ENCODE measurements around the gene DBP.

DNA sequence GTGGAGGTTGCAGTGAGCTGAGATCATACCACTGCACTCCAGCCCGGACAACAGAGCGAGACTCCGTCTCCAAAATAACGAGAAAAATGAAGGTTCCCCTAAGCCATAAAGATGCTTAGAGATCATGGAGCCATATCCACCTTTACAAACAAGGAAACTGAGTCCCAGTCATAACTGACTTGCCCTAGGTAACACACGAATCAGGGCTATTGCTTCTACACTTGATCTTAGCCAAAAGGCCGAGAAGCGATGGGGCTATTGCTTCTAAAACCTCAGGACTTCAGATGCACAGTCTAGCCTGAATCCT is 3.2 kb downstream of the DBP start:
- TF ChIP-seq, protein P1, sequence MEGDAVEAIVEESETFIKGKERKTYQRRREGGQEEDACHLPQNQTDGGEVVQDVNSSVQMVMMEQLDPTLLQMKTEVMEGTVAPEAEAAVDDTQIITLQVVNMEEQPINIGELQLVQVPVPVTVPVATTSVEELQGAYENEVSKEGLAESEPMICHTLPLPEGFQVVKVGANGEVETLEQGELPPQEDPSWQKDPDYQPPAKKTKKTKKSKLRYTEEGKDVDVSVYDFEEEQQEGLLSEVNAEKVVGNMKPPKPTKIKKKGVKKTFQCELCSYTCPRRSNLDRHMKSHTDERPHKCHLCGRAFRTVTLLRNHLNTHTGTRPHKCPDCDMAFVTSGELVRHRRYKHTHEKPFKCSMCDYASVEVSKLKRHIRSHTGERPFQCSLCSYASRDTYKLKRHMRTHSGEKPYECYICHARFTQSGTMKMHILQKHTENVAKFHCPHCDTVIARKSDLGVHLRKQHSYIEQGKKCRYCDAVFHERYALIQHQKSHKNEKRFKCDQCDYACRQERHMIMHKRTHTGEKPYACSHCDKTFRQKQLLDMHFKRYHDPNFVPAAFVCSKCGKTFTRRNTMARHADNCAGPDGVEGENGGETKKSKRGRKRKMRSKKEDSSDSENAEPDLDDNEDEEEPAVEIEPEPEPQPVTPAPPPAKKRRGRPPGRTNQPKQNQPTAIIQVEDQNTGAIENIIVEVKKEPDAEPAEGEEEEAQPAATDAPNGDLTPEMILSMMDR (IDR thresholded peaks at IDR 0.05) = no peak
- no peak for TF ChIP-seq POLR2A (IDR thresholded peaks at IDR 0.05)
